PC-9 (cell line): ENCODE measurements around the gene C16orf82. TPM values are rescaled to one million over a fixed set of nuclear protein-coding genes. Genes with fewer than 3 reads are reported as not detected.

ENCODE experiments used
- BruUV-seq: library from RNA; stranded (reverse); fragments of 400-500 nt; replicated peaks from 2 replicates; lab custom pipeline; 2021; lab: Mats Ljungman, UMichigan
- CTCF ChIA-PET: fragments of 300-600 bp; sonication (Branson Sonifier 250); formaldehyde crosslinking; loops from one replicate; lab custom pipeline; 2022; ENCODE audit warnings: antibody characterized with exemption; lab: Charles Lee
- POLR2A ChIA-PET: fragments of 300-600 bp; sonication (Branson Sonifier 250); formaldehyde crosslinking; loops from one replicate; lab custom pipeline; 2022; ENCODE audit warnings: antibody characterized with exemption; ENCODE audit not compliant: unreplicated experiment; lab: Charles Lee
- DNase-seq, 2 experiments: peaks; one replicate each; pipeline versions ENCODE4 v3.0.0 to v3.0.0-alpha.2; 2015 to 2022; ENCODE audit warnings: mixed read lengths in 1 of 2
- H2AFZ ChIP-seq: fragments of 200-600 bp; sonication (generic); 2 replicates; pipeline ENCODE4 v1.8.1; 2017; ENCODE audit warnings: antibody characterized with exemption
- H3F3A ChIP-seq: fragments of 200-600 bp; sonication (generic); 2 replicates; pipeline ENCODE4 v1.8.1; 2017; ENCODE audit warnings: antibody characterized with exemption, mild to moderate bottlenecking, low read depth; ENCODE audit not compliant: insufficient read depth
- H3K27ac ChIP-seq: fragments of 200-600 bp; sonication (generic); 2 replicates; pipeline ENCODE4 v1.6.1; 2016; ENCODE audit warnings: mixed run types
- H3K27me3 ChIP-seq: fragments of 200-600 bp; sonication (generic); 2 replicates; pipeline ENCODE4 v1.6.1; 2016; ENCODE audit warnings: low read depth, mixed run types; ENCODE audit not compliant: insufficient read depth
- H3K36me3 ChIP-seq: fragments of 200-600 bp; sonication (generic); 2 replicates; pipeline ENCODE4 v1.6.1; 2016; ENCODE audit warnings: low read depth, mixed run types
- H3K4me1 ChIP-seq: fragments of 200-600 bp; sonication (generic); replicated peaks from 2 replicates; pipeline ENCODE4 v1.6.1; 2016; ENCODE audit warnings: mixed run types; ENCODE audit not compliant: insufficient read depth
- H3K4me2 ChIP-seq: fragments of 200-600 bp; sonication (generic); 2 replicates; pipeline ENCODE4 v1.6.1; 2017; ENCODE audit warnings: mixed run types
- H3K4me3 ChIP-seq: fragments of 200-600 bp; sonication (generic); 2 replicates; pipeline ENCODE4 v1.6.1; 2016; ENCODE audit warnings: mixed run types
- H3K79me2 ChIP-seq: fragments of 200-600 bp; sonication (generic); 2 replicates; pipeline ENCODE4 v1.6.1; 2017; ENCODE audit warnings: low read depth, mixed run types
- H3K9me2 ChIP-seq: fragments of 200-600 bp; sonication (generic); 2 replicates; pipeline ENCODE4 v1.8.1; 2017; ENCODE audit warnings: mild to moderate bottlenecking; ENCODE audit not compliant: insufficient read depth
- H3K9me3 ChIP-seq: fragments of 200-600 bp; sonication (generic); 2 replicates; pipeline ENCODE4 v1.8.1; 2016; ENCODE audit warnings: low read depth; ENCODE audit not compliant: insufficient read depth
- H4K20me1 ChIP-seq: fragments of 200-600 bp; sonication (generic); 2 replicates; pipeline ENCODE4 v1.8.1; 2017; ENCODE audit not compliant: insufficient read depth
- EZH2 ChIP-seq: fragments of 200-600 bp; sonication (generic); IDR thresholded peaks from 2 replicates; pipeline ENCODE4 v1.8.0; 2017; ENCODE audit warnings: antibody characterized with exemption, low read depth
- intact Hi-C: fragments of 100-400 bp; cut with micrococcal nuclease; formaldehyde crosslinking; loops from one replicate; pipeline ENCODE4 v1.10.0; 2022; ENCODE audit not compliant: unreplicated experiment
- total RNA-seq: library from RNA; stranded (reverse); gene quantifications from 2 replicates; pipeline ENCODE4 v1.2.3, GENCODE V29; 2021
- TF ChIP-seq, protein P1 (sequence below): fragments of 200-600 bp; sonication (generic); conservative IDR thresholded peaks from 2 replicates; pipeline ENCODE4 v1.6.1; 2017; ENCODE audit warnings: mixed run types, antibody characterized with exemption, mild to moderate bottlenecking, moderate library complexity

Gene C16orf82
- total RNA-seq, 1 experiment from 2014 or later = not detected

- H3K9me2 ChIP-seq = no peaks in the 10 kb centered on the region
- no peak overlapping the region for H3K27ac ChIP-seq
- H3K9me3 ChIP-seq = no peaks in the 10 kb centered on the region
- no peaks in the 10 kb centered on the region for H4K20me1 ChIP-seq
- no peaks in the 10 kb centered on the region for H3F3A ChIP-seq
- no TSS peak for BruUV-seq
- no peaks in the 10 kb centered on the region for H3K36me3 ChIP-seq
- intact Hi-C loops = no loop called here
- no peak overlapping the region for H3K4me3 ChIP-seq
- POLR2A ChIA-PET = no interaction called here
- no peak for DNase-seq
- no peak for TF ChIP-seq EZH2
- TF ChIP-seq, protein P1, sequence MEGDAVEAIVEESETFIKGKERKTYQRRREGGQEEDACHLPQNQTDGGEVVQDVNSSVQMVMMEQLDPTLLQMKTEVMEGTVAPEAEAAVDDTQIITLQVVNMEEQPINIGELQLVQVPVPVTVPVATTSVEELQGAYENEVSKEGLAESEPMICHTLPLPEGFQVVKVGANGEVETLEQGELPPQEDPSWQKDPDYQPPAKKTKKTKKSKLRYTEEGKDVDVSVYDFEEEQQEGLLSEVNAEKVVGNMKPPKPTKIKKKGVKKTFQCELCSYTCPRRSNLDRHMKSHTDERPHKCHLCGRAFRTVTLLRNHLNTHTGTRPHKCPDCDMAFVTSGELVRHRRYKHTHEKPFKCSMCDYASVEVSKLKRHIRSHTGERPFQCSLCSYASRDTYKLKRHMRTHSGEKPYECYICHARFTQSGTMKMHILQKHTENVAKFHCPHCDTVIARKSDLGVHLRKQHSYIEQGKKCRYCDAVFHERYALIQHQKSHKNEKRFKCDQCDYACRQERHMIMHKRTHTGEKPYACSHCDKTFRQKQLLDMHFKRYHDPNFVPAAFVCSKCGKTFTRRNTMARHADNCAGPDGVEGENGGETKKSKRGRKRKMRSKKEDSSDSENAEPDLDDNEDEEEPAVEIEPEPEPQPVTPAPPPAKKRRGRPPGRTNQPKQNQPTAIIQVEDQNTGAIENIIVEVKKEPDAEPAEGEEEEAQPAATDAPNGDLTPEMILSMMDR = no peak
- CTCF ChIA-PET = no interaction called here
- no peak overlapping the region for H2AFZ ChIP-seq
- H3K27me3 ChIP-seq = peaks cover 75% of the 10 kb centered on the region
- no peaks in the 10 kb centered on the region for H3K79me2 ChIP-seq
- H3K4me1 ChIP-seq = no peaks in the 10 kb centered on the region
- no peak overlapping the region for H3K4me2 ChIP-seq
These were observed 37.2 kb upstream of the C16orf82 start for GRCh38 chr16:27029525-27029924.

DNA sequence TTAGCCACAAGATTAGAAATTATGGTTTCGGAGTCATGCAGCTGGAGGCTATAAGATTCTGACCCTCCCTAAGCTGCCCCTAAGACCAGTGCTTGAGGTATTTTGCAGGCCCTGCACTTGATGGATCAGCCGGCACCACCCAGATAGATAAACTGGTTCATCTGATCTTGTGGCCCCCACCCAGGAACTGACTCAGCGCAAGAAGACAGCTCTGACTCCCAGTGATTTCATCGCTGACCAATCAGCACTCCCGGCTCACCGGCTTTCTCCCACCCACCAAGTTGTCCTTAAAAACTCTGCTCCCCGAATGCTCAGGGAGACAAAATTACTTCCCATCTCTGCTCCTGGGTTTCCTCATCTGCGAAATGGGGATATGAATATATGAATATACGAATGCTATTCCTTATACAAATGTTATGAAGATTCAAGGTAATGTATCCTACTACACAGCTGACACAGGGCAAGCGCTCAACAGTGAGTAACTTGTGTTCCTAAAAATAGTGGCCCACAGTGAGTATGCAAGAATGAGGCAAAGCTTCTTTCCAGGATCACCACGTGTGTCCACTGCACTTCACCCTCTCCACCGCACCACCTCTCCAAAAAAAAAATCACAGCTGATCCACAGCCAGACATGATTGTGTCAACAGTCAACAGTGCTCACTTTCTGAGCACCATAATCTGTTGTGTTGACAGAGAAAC is 33.3 kb upstream of the C16orf82 start:
- Histone ChIP-seq H2AFZ (no peak overlapping the region), H3K9me3 (no peaks in the 10 kb centered on the region), H3K4me1 (no peaks in the 10 kb centered on the region), H3K36me3 (no peaks in the 10 kb centered on the region), H3K4me2 (no peak overlapping the region), H4K20me1 (no peaks in the 10 kb centered on the region), H3K79me2 (no peaks in the 10 kb centered on the region), H3F3A (no peaks in the 10 kb centered on the region), H3K27me3 (peaks cover 49% of the 10 kb centered on the region), H3K9me2 (no peaks in the 10 kb centered on the region), H3K4me3 (no peak overlapping the region), H3K27ac (no peak overlapping the region)
- ChIA-PET CTCF (no interaction called here), POLR2A (no interaction called here)
- no peak for DNase-seq
- no TSS peak for BruUV-seq
- intact Hi-C loops = no loop called here
- TF ChIP-seq, protein P1 = no peak
- no peak for TF ChIP-seq EZH2

GRCh38 chr16:27040732-27041131 is 26.0 kb upstream of the C16orf82 start:
- Histone ChIP-seq H3K36me3 (no peaks in the 10 kb centered on the region), H3K4me1 (no peaks in the 10 kb centered on the region), H3K27me3 (peaks cover 16% of the 10 kb centered on the region), H3K4me3 (no peak overlapping the region), H4K20me1 (no peaks in the 10 kb centered on the region), H3K27ac (no peak overlapping the region), H3K79me2 (no peaks in the 10 kb centered on the region), H3K4me2 (no peak overlapping the region), H3F3A (no peaks in the 10 kb centered on the region), H3K9me2 (no peaks in the 10 kb centered on the region), H2AFZ (no peak overlapping the region), H3K9me3 (no peaks in the 10 kb centered on the region)
- CTCF ChIA-PET = no interaction called here
- BruUV-seq = no TSS peak
- no peak for DNase-seq
- POLR2A ChIA-PET = no interaction called here
- intact Hi-C loops = no loop called here
- no peak for TF ChIP-seq EZH2
- TF ChIP-seq, protein P1 = no peak
